Muscle layer of duodenum (tissue), 2 donors: ENCODE data around the gene GABARAP.
"Not testable (repeated sequence)": the region's sequence is repeated elsewhere in the genome, so short reads cannot be mapped to it uniquely, and the experiment has no call there.

Source experiments
- H3K27ac ChIP-seq: one replicate; pipeline ENCODE4 v1.7.0; 2013; ENCODE audit warnings: mild to moderate bottlenecking, low read length
- H3K27me3 ChIP-seq: one replicate; pipeline ENCODE4 v1.7.0; 2013; ENCODE audit warnings: low read depth, mild to moderate bottlenecking, control low read depth, low read length
- H3K36me3 ChIP-seq, 2 donors: one replicate each; pipeline ENCODE4 v1.7.0; 2013; ENCODE audit warnings: low read length in 2 of 2, control low read depth in 1 of 2, mild to moderate bottlenecking in 1 of 2; ENCODE audit not compliant: insufficient read depth in 2 of 2, control insufficient read depth in 1 of 2
- H3K4me1 ChIP-seq, 2 donors: one replicate each; pipeline ENCODE4 v1.7.0; 2013; ENCODE audit warnings: low read length in 2 of 2, mild to moderate bottlenecking in 2 of 2, control low read depth in 1 of 2, moderate library complexity in 1 of 2; ENCODE audit not compliant: insufficient read depth in 2 of 2, control insufficient read depth in 1 of 2
- H3K4me3 ChIP-seq, 2 donors: one replicate each; pipeline ENCODE4 v1.7.0; 2013; ENCODE audit warnings: low read length in 2 of 2, low read depth in 1 of 2, mild to moderate bottlenecking in 1 of 2
- H3K9me3 ChIP-seq, 2 donors: one replicate each; pipeline ENCODE4 v1.7.0; 2013; ENCODE audit warnings: low read length in 2 of 2, control low read depth in 1 of 2, mild to moderate bottlenecking in 1 of 2; ENCODE audit not compliant: control insufficient read depth in 1 of 2
- donor health status: healthy.

GABARAP gene

DNA sequence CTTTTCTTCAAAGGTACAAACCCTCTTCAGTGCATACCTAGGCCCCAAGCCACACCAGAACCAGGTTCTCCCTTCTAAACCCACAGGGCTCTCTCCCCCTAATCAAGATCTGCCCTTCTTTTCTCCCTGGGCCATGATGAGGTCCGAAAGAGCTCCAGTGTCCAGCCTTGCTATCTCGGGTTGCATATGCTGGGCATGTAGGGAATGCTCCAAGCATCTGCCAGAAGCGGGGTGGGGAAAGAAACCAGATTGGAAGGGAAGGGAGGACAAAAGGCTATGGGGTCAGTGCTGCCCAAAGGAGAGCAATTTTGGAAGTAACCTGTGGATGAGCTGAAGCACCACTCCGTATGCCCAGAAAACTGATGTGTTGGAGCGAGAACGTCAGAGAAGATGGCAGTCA is 7.0 kb upstream of the GABARAP start:
- no peak overlapping the region for H3K27ac ChIP-seq
- no peak overlapping the region for H3K4me3 ChIP-seq
- H3K27me3 ChIP-seq, result no peaks in the 10 kb centered on the region

DNA sequence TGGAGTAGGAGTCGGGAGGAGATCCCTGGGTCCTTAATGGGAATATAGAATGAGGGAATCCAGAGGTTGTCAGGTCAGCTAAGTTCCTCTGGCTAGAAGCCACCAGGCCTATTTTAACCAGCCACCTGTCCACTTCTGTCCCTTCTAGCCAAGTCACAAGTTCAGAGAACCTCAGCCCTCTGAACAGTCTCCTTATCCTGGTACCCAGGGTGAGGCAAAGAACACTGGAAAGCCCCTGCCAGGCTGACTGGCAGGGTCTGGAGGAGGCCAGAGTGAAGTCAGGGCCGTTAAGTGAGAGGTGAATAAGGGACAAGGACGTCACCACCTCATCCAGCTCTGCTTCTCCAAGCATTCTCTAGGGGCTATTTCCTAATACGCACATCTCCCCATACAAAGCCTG is 6.5 kb upstream of the GABARAP start:
- H3K27ac ChIP-seq, result no peak overlapping the region
- peaks cover 20 to 37% of the 10 kb centered on the region in 2 donors for H3K4me1 ChIP-seq
- no peak overlapping the region for H3K4me3 ChIP-seq
- H3K27me3 ChIP-seq, result no peaks in the 10 kb centered on the region
- no peaks in the 10 kb centered on the region for H3K9me3 ChIP-seq
- peaks cover 19 to 21% of the 10 kb centered on the region in 2 donors for H3K36me3 ChIP-seq

More for the DNA sequence above, 7.0 kb upstream of the GABARAP start:
- Histone ChIP-seq H3K36me3 (peaks cover 19 to 21% of the 10 kb centered on the region in 2 donors), H3K9me3 (no peaks in the 10 kb centered on the region), H3K4me1 (peaks cover 20 to 37% of the 10 kb centered on the region in 2 donors)

DNA sequence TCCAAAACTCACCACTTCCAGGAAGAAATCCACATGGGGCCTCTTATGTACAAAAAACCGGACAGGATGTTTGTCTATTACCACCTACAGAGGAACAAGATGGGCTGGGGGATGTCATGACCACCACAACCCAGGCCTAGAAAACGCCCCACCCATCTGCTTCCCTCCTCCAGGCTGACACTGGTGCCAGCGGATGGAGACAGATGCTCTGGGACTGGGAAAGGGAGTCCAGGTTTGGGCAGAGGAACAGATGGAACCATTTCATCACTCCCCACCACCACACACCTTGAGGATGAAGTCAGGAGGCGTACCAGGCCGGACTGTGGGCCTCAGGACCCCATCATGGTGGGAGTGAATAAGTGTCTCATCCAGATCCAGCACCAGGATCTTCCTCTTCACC is 4.5 kb upstream of the GABARAP start:
- H3K4me1 ChIP-seq, result peaks cover 19 to 32% of the 10 kb centered on the region in 2 donors
- H3K9me3 ChIP-seq, result no peaks in the 10 kb centered on the region
- no peaks in the 10 kb centered on the region for H3K27me3 ChIP-seq
- H3K4me3 ChIP-seq, result no peak overlapping the region
- H3K36me3 ChIP-seq, result peaks cover 22 to 24% of the 10 kb centered on the region in 2 donors
- H3K27ac ChIP-seq, result no peak overlapping the region

DNA sequence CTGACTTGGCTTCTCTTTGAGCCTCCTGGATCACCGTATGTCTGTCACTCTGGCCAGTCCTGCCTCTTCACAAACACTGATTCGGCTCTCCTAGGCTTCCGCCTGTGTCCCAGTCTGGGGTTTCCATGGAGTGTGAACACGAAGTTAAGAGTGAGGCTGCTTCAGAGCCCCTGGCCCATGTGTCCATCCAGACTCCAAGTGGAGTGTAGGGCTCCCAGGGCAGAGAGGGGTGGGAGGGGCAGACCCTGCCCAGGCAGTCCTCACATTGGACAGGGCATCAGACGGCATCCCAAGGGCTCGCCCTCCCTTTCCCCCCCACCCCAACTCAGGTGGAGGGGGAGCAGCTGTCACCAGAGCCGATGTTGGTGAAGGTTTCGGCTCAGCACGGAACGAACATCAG is 1.6 kb upstream of the GABARAP start:
- H3K27me3 ChIP-seq, H3K4me3 ChIP-seq, H3K9me3 ChIP-seq: not testable (repeated sequence)
- H3K27ac ChIP-seq, result peak overlapping the region; percentile 100
- H3K4me1 ChIP-seq, result peaks cover 21 to 29% of the 10 kb centered on the region in 2 donors
- H3K36me3 ChIP-seq, result peaks cover 27 to 42% of the 10 kb centered on the region in 2 donors

DNA sequence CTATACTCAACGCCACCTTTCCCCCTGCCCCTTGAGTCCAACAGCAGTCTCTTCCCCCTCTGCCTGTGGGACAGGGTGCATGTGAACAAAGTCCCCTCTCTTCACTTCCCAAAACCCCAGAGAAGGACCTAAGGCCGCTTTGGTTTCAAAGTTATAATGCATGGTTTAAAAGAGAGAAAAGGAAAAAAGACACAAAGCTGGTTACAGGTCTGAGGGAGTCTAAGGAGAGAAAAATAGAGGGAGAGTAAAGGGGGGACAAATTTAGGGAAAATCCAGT is 1.1 kb upstream of the GABARAP start:
- H3K36me3 ChIP-seq, result peaks cover 27 to 42% of the 10 kb centered on the region in 2 donors
- no peaks in the 10 kb centered on the region for H3K27me3 ChIP-seq
- H3K4me1 ChIP-seq, result peaks cover 21 to 25% of the 10 kb centered on the region in 2 donors
- H3K27ac ChIP-seq, result peak overlapping the region; percentile 100
- H3K9me3 ChIP-seq, result no peaks in the 10 kb centered on the region
- peak overlapping the region; percentile 96 to 99 for H3K4me3 ChIP-seq

DNA sequence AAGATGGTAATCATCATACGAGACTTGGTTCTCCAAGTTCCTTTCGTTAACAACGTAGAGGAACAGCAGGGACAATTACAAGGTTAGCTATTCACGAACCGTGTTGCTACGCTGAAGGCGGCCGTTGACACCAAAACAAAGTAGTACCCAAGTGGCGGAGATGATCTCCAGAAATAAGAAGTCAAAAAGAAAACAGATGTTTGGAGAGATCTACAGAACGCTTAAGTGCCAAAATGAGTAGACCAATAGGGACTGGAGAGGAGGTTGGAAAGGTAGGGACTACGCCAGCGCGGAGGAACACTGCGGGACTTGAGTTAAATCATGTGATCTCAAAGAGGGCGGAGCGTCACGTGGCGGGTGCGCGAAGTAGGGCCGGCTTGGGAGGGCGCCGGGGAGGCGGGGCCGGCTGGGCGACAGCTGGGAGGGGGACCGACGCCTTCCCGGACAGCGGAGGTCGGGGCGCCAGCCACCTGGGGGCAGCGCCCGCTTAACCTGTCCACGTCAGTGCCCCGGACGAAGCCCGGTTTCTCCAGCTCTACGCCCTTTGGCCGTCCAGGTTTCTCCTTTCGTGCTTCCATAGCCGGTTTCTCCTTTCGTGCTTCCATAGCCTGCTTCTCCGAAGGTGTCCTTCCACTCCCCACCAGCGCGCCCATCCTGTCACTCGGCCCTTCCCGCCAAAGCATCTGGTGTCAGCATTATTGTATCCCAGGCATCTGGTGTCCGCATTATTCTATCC is 636 bp upstream of the GABARAP start:
- Histone ChIP-seq H3K27ac (peak overlapping the region; percentile 100), H3K4me1 (peaks cover 21 to 25% of the 10 kb centered on the region in 2 donors), H3K27me3 (no peaks in the 10 kb centered on the region), H3K36me3 (peaks cover 27 to 42% of the 10 kb centered on the region in 2 donors), H3K4me3 (peak overlapping the region; percentile 96 to 99), H3K9me3 (no peaks in the 10 kb centered on the region)

DNA sequence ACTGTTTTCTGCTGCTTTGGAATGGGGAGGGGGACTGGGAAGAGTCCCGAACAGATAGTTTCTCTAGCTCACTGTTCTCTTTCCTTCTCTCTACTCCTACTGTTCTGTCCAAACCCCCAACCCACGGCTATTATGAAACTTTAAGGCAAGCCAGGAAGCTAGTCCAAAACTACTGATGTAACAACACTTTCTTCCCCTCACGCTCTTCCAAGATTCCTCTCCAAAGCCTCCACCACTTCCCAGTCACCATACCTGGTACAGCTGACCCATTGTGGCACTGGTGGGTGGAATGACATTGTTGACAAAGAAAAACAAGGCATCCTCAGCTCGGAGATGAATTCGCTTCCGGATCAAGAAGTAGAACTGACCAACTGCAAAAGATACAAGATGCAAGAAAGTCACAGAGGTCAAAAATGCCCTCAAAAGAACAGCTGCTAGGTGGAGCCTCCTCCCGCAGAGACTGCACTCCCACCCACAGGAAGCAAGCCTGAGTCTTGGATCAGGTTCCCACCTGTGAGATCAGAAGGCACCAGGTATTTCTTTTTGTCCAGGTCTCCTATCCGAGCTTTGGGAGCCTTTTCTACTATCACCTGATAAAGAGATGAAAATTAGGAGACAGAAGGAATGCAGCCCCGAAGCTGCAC is 1.0 kb downstream of the GABARAP start:
- Histone ChIP-seq H3K36me3 (peaks cover 27 to 43% of the 10 kb centered on the region in 2 donors), H3K27ac (peak overlapping the region; percentile 100), H3K9me3 (no peaks in the 10 kb centered on the region), H3K4me3 (peak overlapping the region; percentile 96 to 99), H3K4me1 (peaks cover 27 to 35% of the 10 kb centered on the region in 2 donors), H3K27me3 (no peaks in the 10 kb centered on the region)

DNA sequence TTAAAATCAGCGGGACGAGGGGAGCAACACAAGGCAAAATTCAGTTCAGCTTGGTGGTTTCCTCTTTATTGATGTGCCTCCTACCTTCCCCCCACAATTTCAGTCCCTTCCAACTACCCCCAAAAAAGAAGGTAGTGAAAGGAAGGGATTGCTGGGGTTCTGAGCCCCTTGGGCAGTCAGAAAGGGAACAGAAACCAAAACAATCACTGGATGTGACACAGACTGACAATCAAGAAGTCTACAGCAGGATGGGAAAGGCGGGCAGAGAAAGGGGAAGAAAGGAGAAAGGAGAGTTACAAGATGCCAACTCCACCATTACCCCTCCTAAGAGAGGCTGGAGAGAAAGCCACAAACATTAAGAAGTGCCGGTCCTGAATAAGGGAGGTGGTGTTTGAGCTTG is 1.9 kb downstream of the GABARAP start:
- Histone ChIP-seq H3K4me3 (peak overlapping the region; percentile 96 to 99), H3K27ac (peak overlapping the region; percentile 100), H3K9me3 (no peaks in the 10 kb centered on the region), H3K36me3 (peaks cover 29 to 45% of the 10 kb centered on the region in 2 donors), H3K4me1 (peaks cover 28 to 41% of the 10 kb centered on the region in 2 donors), H3K27me3 (no peaks in the 10 kb centered on the region)

DNA sequence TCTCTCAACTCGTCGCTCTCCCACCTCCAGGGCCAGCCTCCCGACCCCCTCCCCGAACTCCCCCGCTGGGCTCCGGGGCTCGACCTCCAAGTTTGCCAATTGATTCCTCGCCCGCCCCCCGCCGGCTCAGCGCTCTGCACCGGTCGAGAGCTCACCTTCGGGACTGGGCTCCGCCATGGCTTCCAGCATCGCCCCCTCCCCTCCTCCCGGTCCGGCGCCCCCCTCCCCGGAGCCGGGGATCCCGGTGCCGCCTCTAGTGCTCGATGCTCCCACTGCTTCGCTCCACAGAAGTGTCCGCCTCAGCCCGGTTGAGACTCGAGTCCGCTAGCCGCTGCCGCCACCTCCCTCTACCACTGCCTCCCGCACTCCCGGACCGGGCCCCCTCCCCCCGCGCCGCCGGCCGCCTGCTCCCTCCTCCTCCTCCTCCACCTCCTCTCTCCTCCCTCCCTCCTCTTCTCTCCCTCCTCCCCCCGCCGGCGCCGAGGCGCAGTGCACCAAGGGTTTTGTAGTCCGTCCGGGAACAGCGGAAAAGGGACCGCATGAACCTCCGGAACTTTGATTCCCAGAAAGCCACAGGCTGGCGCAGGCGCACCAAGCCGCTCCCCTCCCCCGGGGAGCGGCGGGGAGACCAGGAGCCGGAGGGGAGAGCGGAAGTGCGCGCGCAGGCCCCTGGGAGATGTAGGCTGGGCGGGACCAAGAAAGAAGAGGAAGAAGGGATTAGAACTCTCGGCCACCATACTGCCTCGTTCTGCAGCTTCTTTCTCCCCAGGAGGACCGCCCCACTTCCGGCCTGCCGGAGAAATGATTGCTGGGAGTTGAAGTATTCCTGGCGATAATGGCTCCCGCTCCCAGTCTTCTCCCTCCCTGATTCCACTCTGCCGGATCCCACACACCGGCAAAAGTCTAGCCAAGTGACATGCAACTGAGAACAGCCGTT is 2.9 kb downstream of the GABARAP start, which contains the start of gene PHF23:
Gene PHF23, minus strand, starts transcription at position 367 of the 937 bp plus-strand sequence. Its CDS starts 178 bp downstream, at position 189.
- Histone ChIP-seq H3K27ac (peak within 1 kb of the TSS; percentile 100), H3K4me1 (peaks cover 34 to 50% of the 10 kb centered on the region in 2 donors), H3K4me3 (peak within 1 kb of the TSS; percentile 96 to 99), H3K9me3 (no peaks in the 10 kb centered on the region), H3K36me3 (peaks cover 32 to 48% of the 10 kb centered on the region in 2 donors), H3K27me3 (no peaks in the 10 kb centered on the region)

DNA sequence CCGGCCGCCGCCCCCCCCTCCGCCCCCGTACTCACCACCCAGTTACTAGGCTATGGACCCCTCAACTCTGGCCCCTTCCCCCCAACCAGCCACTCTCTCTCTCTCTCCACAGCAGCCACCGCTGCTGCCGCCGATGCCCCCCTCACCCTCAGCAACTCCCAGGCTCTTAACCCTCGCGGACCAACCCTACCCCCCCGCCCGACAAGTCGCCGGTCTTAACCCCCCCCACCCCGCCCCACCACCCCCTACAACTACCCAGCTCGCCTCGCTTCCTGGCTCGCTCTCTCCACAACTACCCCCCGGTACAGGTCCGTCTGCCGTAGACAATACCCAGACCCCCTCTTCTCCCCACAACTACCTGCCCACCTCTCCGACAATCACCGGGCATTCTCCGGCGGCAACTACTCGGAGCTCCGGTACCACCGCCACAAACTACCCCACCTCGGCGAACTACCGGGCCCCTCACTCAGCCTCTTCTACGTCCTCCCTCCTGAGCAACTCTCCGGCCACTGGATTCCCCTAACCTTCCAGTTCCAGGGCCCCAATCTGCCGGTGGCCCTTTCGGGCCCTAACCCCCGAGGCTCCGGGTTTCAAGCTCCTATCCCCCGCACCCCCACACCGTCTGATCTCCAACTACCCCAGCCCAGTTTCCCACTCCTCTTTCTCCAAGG is 3.7 kb downstream of the GABARAP start:
- H3K36me3 ChIP-seq, result peaks cover 26 to 48% of the 10 kb centered on the region in 2 donors
- H3K4me1 ChIP-seq, result peaks cover 34 to 49% of the 10 kb centered on the region in 2 donors
- H3K4me3 ChIP-seq, result peak overlapping the region; percentile 92 to 96
- no peaks in the 10 kb centered on the region for H3K9me3 ChIP-seq
- H3K27me3 ChIP-seq, result no peaks in the 10 kb centered on the region
- H3K27ac ChIP-seq, result peak overlapping the region; percentile 93
